Upper lobe of left lung (tissue), 6 donors: Measurements from ENCODE around the gene GVQW3. TPM values are rescaled to one million over a fixed set of nuclear protein-coding genes. Genes with fewer than 3 reads are reported as not detected.
A peak's percentile ranks its signal among the peaks of the same experiment; 100 is the strongest.

ENCODE experiments used
- ATAC-seq, 2 donors: fragments of 200-7000 bp; cut with Tn5 transposase; one replicate each; pipeline ENCODE4 v1.9.1; 2022; ENCODE audit warnings: mild to moderate bottlenecking in 2 of 2, moderate library complexity in 2 of 2; ENCODE audit not compliant: low FRiP score in 2 of 2
- DNase-seq, 2 donors: peaks; one replicate each; pipeline ENCODE4 v3.0.0-alpha.2; 2019 to 2020
- H3K27ac ChIP-seq, 4 donors: fragments of 200-600 bp; sonication (generic); one replicate each; pipeline ENCODE4 v1.5.1; 2016 to 2019
- H3K27me3 ChIP-seq, 4 donors: fragments of 200-600 bp; sonication (generic); one replicate each; pipeline ENCODE4 v1.5.1; 2017 to 2019
- H3K36me3 ChIP-seq, 4 donors: fragments of 200-600 bp; sonication (generic); one replicate each; pipeline ENCODE4 v1.5.1; 2016 to 2019
- H3K4me1 ChIP-seq, 4 donors: fragments of 200-600 bp; sonication (generic); one replicate each; pipeline ENCODE4 v1.5.1; 2018 to 2019
- H3K4me3 ChIP-seq, 4 donors: fragments of 200-600 bp; sonication (generic); one replicate each; pipeline ENCODE4 v1.5.1; 2017 to 2019; ENCODE audit warnings: mild to moderate bottlenecking in 2 of 4, moderate library complexity in 1 of 4
- H3K9me3 ChIP-seq, 4 donors: fragments of 200-600 bp; sonication (generic); one replicate each; pipeline ENCODE4 v1.5.1; 2018 to 2019
- EP300 ChIP-seq, 4 donors: sonication (generic); formaldehyde crosslinking; IDR thresholded peaks; one replicate each; pipeline ENCODE4 v1.5.1; 2017; ENCODE audit warnings: antibody characterized with exemption in 4 of 4, control low read depth in 2 of 4
- POLR2A ChIP-seq, 4 donors: fragments of 450-650 bp; IDR thresholded peaks; one replicate each; pipeline ENCODE4 v1.5.1; 2016 to 2017; ENCODE audit warnings: antibody characterized with exemption in 4 of 4, mild to moderate bottlenecking in 2 of 4
- POLR2AphosphoS5 ChIP-seq, 2 donors: sonication (generic); formaldehyde crosslinking; IDR thresholded peaks; one replicate each; pipeline ENCODE4 v1.5.1; 2017; ENCODE audit warnings: antibody characterized with exemption in 2 of 2
- WGBS, 2 donors: methylation state at CpG; one replicate each; pipeline ENCODE4 v1.1.5; 2017 to 2018; 5-methylcytosine and 5-hydroxymethylcytosine counted together
- total RNA-seq, 6 donors: library from RNA; depleted of rRNA in 4 of 6; stranded (reverse); fragments of >200 nt in 4 of 6; gene quantifications; one replicate each; pipeline versions ENCODE4 v1.1.0 to v1.2.1, GENCODE V29; 2016 to 2021
- TF ChIP-seq, protein P1 (sequence below), 6 experiments: fragments of 450-650 bp in 4 of 6; fragments of 200-600 bp in 2 of 6; sonication (generic) in 2 of 6; IDR thresholded peaks; one replicate each; pipeline ENCODE4 v1.5.1; 2016 to 2019; ENCODE audit warnings: antibody characterized with exemption in 6 of 6
- donor health status: DM: no; HTN: no; CAD: no; lungs with moderate emphysema.
- donor health status: DM: no; HTN: yes; CAD: no; lungs with severe emphysema.

The GVQW3 gene
- 1 to 10 TPM; 1.2 to 4.8 (median 2.0) TPM for total RNA-seq

DNA sequence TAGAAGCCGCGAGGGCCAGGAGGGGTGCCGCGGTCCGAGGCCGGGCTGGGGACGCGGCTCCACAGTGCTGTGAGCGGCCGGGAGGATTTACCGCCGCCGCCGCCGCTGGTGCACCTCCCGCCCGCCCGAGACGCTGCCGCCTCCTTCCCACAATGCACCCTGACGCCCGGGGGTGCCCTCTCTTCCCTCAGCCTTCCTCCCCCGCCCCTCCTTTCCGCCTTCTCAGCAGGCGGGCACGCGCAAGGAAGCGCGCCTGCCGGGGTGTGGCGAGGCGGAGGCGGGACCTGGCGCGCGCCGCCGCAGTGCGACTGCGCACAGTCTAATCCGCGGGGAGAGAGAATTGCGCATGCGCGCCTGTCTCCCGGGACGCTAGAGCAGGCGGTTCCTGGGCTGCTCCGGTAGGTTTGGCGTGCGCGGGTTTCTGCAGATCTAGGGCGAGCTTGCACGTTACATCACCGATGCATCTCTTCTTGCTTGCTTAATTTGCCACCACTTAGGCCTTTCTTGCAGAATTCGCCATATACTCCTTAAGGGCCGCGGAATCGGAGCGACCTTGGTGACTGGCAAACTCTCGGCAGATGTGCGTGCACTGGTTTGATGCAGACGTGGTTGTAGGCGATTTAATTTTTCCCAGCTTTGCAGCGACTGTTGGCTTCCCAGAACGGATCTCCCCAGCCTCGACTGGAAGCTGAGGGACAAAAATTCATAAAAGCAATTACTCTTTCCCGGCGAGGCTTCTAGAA lies at the start of gene GVQW3, which contains the start of gene THAP12:
TSS of gene GVQW3 (plus strand) at position 347 of the 743 bp plus-strand sequence. CDS start 506 bp downstream, outside the sequence.
TSS of gene THAP12 (minus strand) at position 156 of the 743 bp plus-strand sequence. CDS start 296 bp downstream, outside the sequence.
- ATAC-seq (peak; percentile 99), DNase-seq (peak; percentile 98 to 99)
- 1% methylated on average over 23 to 44 of the region's 69 CpGs for WGBS, 2 donors
- TF ChIP-seq, protein P1, sequence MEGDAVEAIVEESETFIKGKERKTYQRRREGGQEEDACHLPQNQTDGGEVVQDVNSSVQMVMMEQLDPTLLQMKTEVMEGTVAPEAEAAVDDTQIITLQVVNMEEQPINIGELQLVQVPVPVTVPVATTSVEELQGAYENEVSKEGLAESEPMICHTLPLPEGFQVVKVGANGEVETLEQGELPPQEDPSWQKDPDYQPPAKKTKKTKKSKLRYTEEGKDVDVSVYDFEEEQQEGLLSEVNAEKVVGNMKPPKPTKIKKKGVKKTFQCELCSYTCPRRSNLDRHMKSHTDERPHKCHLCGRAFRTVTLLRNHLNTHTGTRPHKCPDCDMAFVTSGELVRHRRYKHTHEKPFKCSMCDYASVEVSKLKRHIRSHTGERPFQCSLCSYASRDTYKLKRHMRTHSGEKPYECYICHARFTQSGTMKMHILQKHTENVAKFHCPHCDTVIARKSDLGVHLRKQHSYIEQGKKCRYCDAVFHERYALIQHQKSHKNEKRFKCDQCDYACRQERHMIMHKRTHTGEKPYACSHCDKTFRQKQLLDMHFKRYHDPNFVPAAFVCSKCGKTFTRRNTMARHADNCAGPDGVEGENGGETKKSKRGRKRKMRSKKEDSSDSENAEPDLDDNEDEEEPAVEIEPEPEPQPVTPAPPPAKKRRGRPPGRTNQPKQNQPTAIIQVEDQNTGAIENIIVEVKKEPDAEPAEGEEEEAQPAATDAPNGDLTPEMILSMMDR (IDR thresholded peaks at IDR 0.05): peak in 2 of 6 experiments; percentile 22 to 36
- TF ChIP-seq POLR2AphosphoS5 (IDR thresholded peaks at IDR 0.05) (peak; percentile 60 to 95), POLR2A (IDR thresholded peaks at IDR 0.05) (peak in 2 of 4 donors; percentile 68 to 79), EP300 (IDR thresholded peaks at IDR 0.05) (peak in 1 of 4 donors; percentile 78)
- H3K4me3 ChIP-seq: peak within 1 kb of the TSS; percentile 74 to 91 (median 83)
- H3K27ac ChIP-seq: peak within 1 kb of the TSS; percentile 84 to 93 (median 88)
- H3K36me3 ChIP-seq: no peaks in the 10 kb centered on the region
- H3K9me3 ChIP-seq: no peaks in the 10 kb centered on the region
- H3K27me3 ChIP-seq: no peaks in the 10 kb centered on the region
- peaks cover 25 to 34% (median 30%) of the 10 kb centered on the region in 4 donors for H3K4me1 ChIP-seq

DNA sequence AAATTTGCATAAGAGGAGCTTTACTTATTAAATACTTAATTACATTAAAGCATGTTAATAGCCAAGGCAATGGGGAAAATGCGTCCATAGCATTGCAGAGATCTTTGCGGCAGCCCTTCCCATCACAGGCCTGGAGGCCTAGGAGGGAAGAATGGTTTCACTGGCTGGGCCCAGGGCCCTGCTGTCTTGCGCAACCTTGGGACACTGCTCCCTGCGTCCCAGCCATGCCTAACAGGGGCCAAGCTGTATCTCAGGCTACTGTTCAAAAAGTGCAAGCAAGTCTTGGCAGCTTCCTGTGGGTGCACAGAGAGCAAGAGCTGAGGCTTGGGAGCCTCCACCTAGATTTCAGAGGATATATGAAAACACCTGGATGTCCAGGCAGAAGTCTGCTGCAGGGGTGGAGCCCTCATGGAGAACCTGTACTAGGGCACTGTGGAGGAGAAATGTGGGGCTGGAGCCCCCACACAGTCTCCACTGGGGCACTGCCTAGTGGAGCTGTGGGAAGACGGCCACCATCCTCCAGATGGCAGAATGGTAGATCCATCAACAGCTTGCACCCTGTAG lies 46.2 kb upstream of the GVQW3 start:
- no peaks in the 10 kb centered on the region for H3K36me3 ChIP-seq
- no peak overlapping the region for H3K27ac ChIP-seq
- TF ChIP-seq, protein P1 (IDR thresholded peaks at IDR 0.05): no peak
- TF ChIP-seq POLR2AphosphoS5 (IDR thresholded peaks at IDR 0.05): no peak
- TF ChIP-seq EP300 (IDR thresholded peaks at IDR 0.05): no peak
- no peak for TF ChIP-seq POLR2A (IDR thresholded peaks at IDR 0.05)
- 83 to 98% methylated on average over 5 of the region's 5 CpGs for WGBS, 2 donors
- no peak overlapping the region for H3K4me3 ChIP-seq
- DNase-seq (no peak), ATAC-seq (no peak)
- no peaks in the 10 kb centered on the region for H3K27me3 ChIP-seq
- peaks cover 1 to 16% (median 7%) of the 10 kb centered on the region in 4 donors for H3K4me1 ChIP-seq
- peaks cover 0 to 11% (median 9%) of the 10 kb centered on the region in 4 donors for H3K9me3 ChIP-seq

DNA sequence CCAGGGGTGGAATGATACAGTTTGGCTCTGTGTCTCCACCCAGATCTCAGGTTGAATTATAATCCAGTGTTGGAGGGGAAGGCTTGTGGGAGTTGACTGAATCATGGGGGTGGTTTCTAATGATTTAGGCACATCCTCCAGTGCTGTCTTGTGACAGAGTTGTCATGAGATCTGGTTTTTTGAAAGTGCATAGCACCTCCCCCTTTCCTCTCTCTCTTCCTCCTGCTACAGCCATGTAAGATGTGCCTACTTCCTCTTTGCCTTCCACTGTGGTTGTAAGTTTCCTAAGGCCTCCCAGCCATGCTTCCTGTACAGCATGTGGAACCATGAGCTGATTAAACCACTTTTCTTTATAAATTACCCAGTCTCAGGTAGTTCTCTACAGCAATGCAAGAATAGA lies 45.3 kb upstream of the GVQW3 start:
- H3K4me1 ChIP-seq: peaks cover 0 to 13% (median 5%) of the 10 kb centered on the region in 4 donors
- peak in 1 of 2 donors; percentile 64 for ATAC-seq
- H3K9me3 ChIP-seq: peaks cover 0 to 11% (median 9%) of the 10 kb centered on the region in 4 donors
- no peak overlapping the region for H3K27ac ChIP-seq
- DNase-seq: no peak
- no peak for TF ChIP-seq POLR2AphosphoS5 (IDR thresholded peaks at IDR 0.05)
- TF ChIP-seq, protein P1 (IDR thresholded peaks at IDR 0.05): no peak
- no peak for TF ChIP-seq EP300 (IDR thresholded peaks at IDR 0.05)
- no peak for TF ChIP-seq POLR2A (IDR thresholded peaks at IDR 0.05)
- H3K4me3 ChIP-seq: no peak overlapping the region
- no peaks in the 10 kb centered on the region for H3K36me3 ChIP-seq
- H3K27me3 ChIP-seq: no peaks in the 10 kb centered on the region

DNA sequence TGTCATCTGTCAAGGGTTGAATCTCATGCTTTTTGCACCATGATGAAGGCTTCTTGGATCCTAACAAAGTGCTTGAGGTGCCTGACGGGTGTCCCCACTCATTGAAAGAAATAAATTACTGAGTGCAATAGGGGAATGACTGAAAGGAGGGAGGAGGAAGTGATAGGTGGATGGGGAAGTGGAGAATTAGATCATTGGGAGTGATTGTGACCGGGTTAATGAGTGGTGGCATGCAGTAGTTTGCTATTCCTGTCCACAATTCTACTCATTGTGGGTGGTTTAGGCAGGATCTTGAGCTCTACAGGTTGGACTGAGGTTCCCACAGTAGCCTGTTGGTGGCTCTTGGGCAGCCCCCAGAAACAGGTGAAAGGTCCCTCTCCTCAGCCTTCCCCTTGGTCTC lies 44.5 kb upstream of the GVQW3 start:
- Histone ChIP-seq H3K9me3 (peaks cover 0 to 11% (median 9%) of the 10 kb centered on the region in 4 donors), H3K4me3 (no peak overlapping the region), H3K36me3 (no peaks in the 10 kb centered on the region), H3K27me3 (no peaks in the 10 kb centered on the region), H3K27ac (no peak overlapping the region), H3K4me1 (peaks cover 0 to 13% (median 5%) of the 10 kb centered on the region in 4 donors)
- ATAC-seq: no peak
- WGBS, 2 donors: 61 to 70% methylated on average over 2 of the region's 2 CpGs
- no peak for TF ChIP-seq POLR2A (IDR thresholded peaks at IDR 0.05)
- TF ChIP-seq, protein P1 (IDR thresholded peaks at IDR 0.05): no peak
- no peak for TF ChIP-seq EP300 (IDR thresholded peaks at IDR 0.05)
- TF ChIP-seq POLR2AphosphoS5 (IDR thresholded peaks at IDR 0.05): no peak
- no peak for DNase-seq
